ENCODE data around the gene STIM1.

GRCh38 chr11:4054643-4055042 is 199.2 kb downstream of the STIM1 start:
- TF ChIP-seq CTCF (IDR thresholded peaks at IDR 0.05; ENCODE audit: low read depth, low read length, poor library complexity, severe bottlenecking) (no peak), EZH2phosphoT487 (IDR thresholded peaks at IDR 0.05; ENCODE audit: borderline replicate concordance, low read length) (no peak)
